H9 (cell line): ENCODE measurements around the gene ZMPSTE24. TPM values are rescaled to one million over a fixed set of nuclear protein-coding genes. Genes with fewer than 3 reads are reported as not detected.

Experiments
- DNase-seq: peaks from one replicate; pipeline ENCODE4 v3.0.0-alpha.2; 2017
- H2AFZ ChIP-seq: one replicate; pipeline ENCODE4 v1.6.1; 2013; ENCODE audit warnings: mild to moderate bottlenecking, low read length, control low read depth, moderate library complexity
- H2AK5ac ChIP-seq: 2 replicates; pipeline ENCODE4 v1.6.1; 2013; ENCODE audit warnings: low read length, control low read depth, mixed read lengths; ENCODE audit not compliant: insufficient read length
- H2BK120ac ChIP-seq: one replicate; pipeline ENCODE4 v1.6.1; 2013; ENCODE audit warnings: low read depth, mild to moderate bottlenecking, low read length, control low read depth, inconsistent platforms; ENCODE audit not compliant: poor library complexity, severe bottlenecking
- H2BK12ac ChIP-seq: 2 replicates; pipeline ENCODE4 v1.6.1; 2013; ENCODE audit warnings: low read length, control low read depth, mixed read lengths, low read depth; ENCODE audit not compliant: insufficient read length
- H2BK15ac ChIP-seq: 2 replicates; pipeline ENCODE4 v1.6.1; 2013; ENCODE audit warnings: low read depth, low read length, control low read depth
- H2BK20ac ChIP-seq: one replicate; pipeline ENCODE4 v1.6.1; 2013; ENCODE audit warnings: low read depth, mild to moderate bottlenecking, low read length, control low read depth, inconsistent platforms; ENCODE audit not compliant: poor library complexity, severe bottlenecking
- H2BK5ac ChIP-seq: 2 replicates; pipeline ENCODE4 v1.6.1; 2013; ENCODE audit warnings: low read length, control low read depth, mixed read lengths; ENCODE audit not compliant: insufficient read length
- H3K14ac ChIP-seq: 2 replicates; pipeline ENCODE4 v1.6.1; 2013; ENCODE audit warnings: low read length, control low read depth; ENCODE audit not compliant: insufficient read depth
- H3K18ac ChIP-seq: 2 replicates; pipeline ENCODE4 v1.6.1; 2013; ENCODE audit warnings: low read depth, mild to moderate bottlenecking, mixed read lengths, low read length, control low read depth; ENCODE audit not compliant: insufficient read length
- H3K23ac ChIP-seq: 2 replicates; pipeline ENCODE4 v1.6.1; 2013; ENCODE audit warnings: low read length, control low read depth, mixed read lengths, low read depth; ENCODE audit not compliant: insufficient read length
- H3K23me2 ChIP-seq: 2 replicates; pipeline ENCODE4 v1.6.1; 2013; ENCODE audit warnings: low read depth, mild to moderate bottlenecking, mixed read lengths, low read length, control low read depth; ENCODE audit not compliant: insufficient read length, poor library complexity, severe bottlenecking
- H3K27ac ChIP-seq: 2 replicates; pipeline ENCODE4 v1.5.1; 2013; ENCODE audit warnings: low read length, control low read depth, mixed read lengths, low read depth; ENCODE audit not compliant: insufficient read length
- H3K27me3 ChIP-seq: 2 replicates; pipeline ENCODE4 v1.6.1; 2013; ENCODE audit warnings: low read length, control low read depth, inconsistent platforms; ENCODE audit not compliant: insufficient read depth
- H3K4ac ChIP-seq: 2 replicates; pipeline ENCODE4 v1.6.1; 2013; ENCODE audit warnings: low read depth, mild to moderate bottlenecking, control low read depth, inconsistent platforms, low read length, moderate library complexity
- H3K4me1 ChIP-seq: 2 replicates; pipeline ENCODE4 v1.6.1; 2013; ENCODE audit warnings: low read length, control low read depth, inconsistent platforms; ENCODE audit not compliant: insufficient read depth
- H3K4me2 ChIP-seq: 2 replicates; pipeline ENCODE4 v1.6.1; 2013; ENCODE audit warnings: low read length, control low read depth, mixed read lengths; ENCODE audit not compliant: insufficient read length, insufficient read depth
- H3K56ac ChIP-seq: 2 replicates; pipeline ENCODE4 v1.6.1; 2013; ENCODE audit warnings: low read depth, mild to moderate bottlenecking, mixed read lengths, low read length, control low read depth; ENCODE audit not compliant: insufficient read length
- H3K79me1 ChIP-seq: 2 replicates; pipeline ENCODE4 v1.6.1; 2013; ENCODE audit warnings: low read depth, mild to moderate bottlenecking, moderate library complexity, low read length, control low read depth, inconsistent platforms; ENCODE audit not compliant: insufficient read depth, poor library complexity, severe bottlenecking
- H3K79me2 ChIP-seq: 2 replicates; pipeline ENCODE4 v1.6.1; 2013; ENCODE audit warnings: low read length, control low read depth, inconsistent platforms; ENCODE audit not compliant: insufficient read depth
- H3K9ac ChIP-seq: 2 replicates; pipeline ENCODE4 v1.6.1; 2013; ENCODE audit warnings: low read length, control low read depth, mixed read lengths; ENCODE audit not compliant: insufficient read length; ENCODE audit errors: extremely low read depth
- H3K9me3 ChIP-seq: one replicate; pipeline ENCODE4 v1.6.1; 2013; ENCODE audit warnings: low read depth, low read length, inconsistent platforms; ENCODE audit not compliant: control insufficient read depth
- H3T11ph ChIP-seq: one replicate; pipeline ENCODE4 v1.6.1; 2013; ENCODE audit warnings: mild to moderate bottlenecking, low read length, control low read depth, inconsistent platforms
- H4K20me1 ChIP-seq: one replicate; pipeline ENCODE4 v1.6.1; 2013; ENCODE audit not compliant: control insufficient read depth, insufficient read length, insufficient read depth
- H4K5ac ChIP-seq: 2 replicates; pipeline ENCODE4 v1.6.1; 2013; ENCODE audit warnings: low read depth, mild to moderate bottlenecking, mixed read lengths, low read length, control low read depth; ENCODE audit not compliant: insufficient read length
- H4K8ac ChIP-seq: replicated peaks from 2 replicates; pipeline ENCODE4 v1.6.1; 2013; ENCODE audit warnings: low read length, control low read depth, mixed read lengths, low read depth; ENCODE audit not compliant: insufficient read length
- H4K91ac ChIP-seq: 2 replicates; pipeline ENCODE4 v1.6.1; 2013; ENCODE audit warnings: low read depth, mild to moderate bottlenecking, moderate library complexity, mixed read lengths, low read length, control low read depth; ENCODE audit not compliant: insufficient read length
- H3K27ac Mint-ChIP-seq, 3 experiments: 2 replicates in 2 of 3; 3 replicates in 1 of 3; pipeline ENCODE4 v1.8.0; 2020 to 2021; ENCODE audit warnings: mixed read lengths in 3 of 3, mild to moderate bottlenecking in 1 of 3, moderate library complexity in 1 of 3
- H3K27me3 Mint-ChIP-seq: 2 replicates; pipeline ENCODE4 v1.8.0; 2021; ENCODE audit warnings: low read depth, mild to moderate bottlenecking, moderate library complexity, mixed read lengths
- H3K36me3 Mint-ChIP-seq, 3 experiments: 2 replicates in 2 of 3; 3 replicates in 1 of 3; pipeline ENCODE4 v1.8.0; 2020 to 2021; ENCODE audit warnings: low read depth in 3 of 3, mixed read lengths in 3 of 3; ENCODE audit not compliant: insufficient read depth in 1 of 3
- H3K4me1 Mint-ChIP-seq, 2 experiments: 2 replicates each; pipeline ENCODE4 v1.8.0; 2020; ENCODE audit warnings: mixed read lengths in 2 of 2
- H3K4me3 Mint-ChIP-seq, 2 experiments: 2 replicates in 1 of 2; 3 replicates in 1 of 2; pipeline ENCODE4 v1.8.0; 2020 to 2021; ENCODE audit warnings: mild to moderate bottlenecking in 2 of 2, mixed read lengths in 2 of 2, moderate library complexity in 1 of 2
- H3K9me3 Mint-ChIP-seq, 2 experiments: 2 replicates in 1 of 2; 3 replicates in 1 of 2; pipeline ENCODE4 v1.8.0; 2020; ENCODE audit warnings: mild to moderate bottlenecking in 2 of 2, mixed read lengths in 2 of 2, moderate library complexity in 1 of 2
- WGBS: extraction: QIAGEN DNeasy Blood & Tissue Kit; methylation state at CpG from one replicate; pipeline ENCODE4 v1.1.7; 2013; ENCODE audit warnings: missing lambda C conversion rate, low lambda C conversion rate, mixed read lengths; ENCODE audit not compliant: insufficient read length; ENCODE audit errors: extremely low coverage; 5-methylcytosine and 5-hydroxymethylcytosine counted together
- total RNA-seq: library from RNA; stranded (reverse); gene quantifications from 2 replicates; pipeline ENCODE4 v1.2.1, GENCODE V29; 2021
- TF ChIP-seq, protein P1 (sequence below): fragments of 200-600 bp; sonication (generic); conservative IDR thresholded peaks from 3 replicates; pipeline ENCODE4 v1.8.0; 2021; ENCODE audit warnings: antibody characterized with exemption, mild to moderate bottlenecking

Gene ZMPSTE24
- total RNA-seq, 1 experiment from 2014 or later: 47.6 TPM

DNA sequence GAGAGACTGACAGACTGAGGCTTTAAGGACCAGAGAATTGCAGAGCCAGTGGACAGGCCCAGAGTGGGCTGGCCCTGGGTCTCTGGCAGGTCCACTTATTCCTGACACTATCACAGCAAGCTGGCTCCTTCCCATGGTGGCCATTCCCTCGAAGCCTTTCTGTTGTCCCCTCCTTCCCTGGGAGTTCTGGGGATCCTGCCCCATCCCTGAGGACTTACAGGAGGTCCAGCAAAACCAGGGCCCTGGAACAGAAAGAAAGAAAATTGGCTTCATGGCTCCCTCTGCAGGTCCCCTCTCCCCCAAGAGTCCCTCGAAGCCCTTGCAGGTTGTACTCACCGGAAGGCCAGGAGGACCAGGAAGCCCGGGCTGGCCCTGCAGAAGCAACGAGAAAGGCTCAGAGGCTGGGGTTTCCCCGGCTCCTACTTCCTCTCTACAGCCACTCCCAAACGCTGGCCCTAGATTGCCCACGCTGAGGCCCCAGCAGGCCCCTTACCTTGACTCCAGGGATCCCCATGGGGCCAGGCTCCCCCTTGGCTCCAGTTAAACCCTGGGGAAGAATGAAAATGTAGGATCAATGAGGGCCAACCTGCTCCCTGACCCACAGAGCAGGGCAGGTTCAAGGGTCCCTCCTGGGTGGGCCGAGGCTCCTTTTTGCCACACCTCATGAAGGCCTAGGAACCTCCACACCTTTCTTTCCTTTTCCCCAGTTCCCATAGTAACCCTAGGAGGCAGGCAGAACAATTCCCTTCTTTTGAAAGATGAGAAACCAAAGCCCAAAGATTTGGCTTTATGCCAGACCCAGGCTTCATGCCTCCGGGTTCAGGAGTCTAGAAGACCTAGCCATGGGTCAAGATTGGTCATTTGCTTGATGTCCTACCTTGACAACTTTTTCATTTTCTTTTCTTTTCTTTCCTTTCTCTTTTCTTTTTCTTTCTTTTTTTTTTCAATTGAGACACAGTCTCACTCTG lies 54.5 kb downstream of the ZMPSTE24 start:
- no peak overlapping the region for H4K5ac ChIP-seq
- no peak overlapping the region for H2BK15ac ChIP-seq

More for the DNA sequence above, 54.5 kb downstream of the ZMPSTE24 start:
- H2BK20ac ChIP-seq: no peak overlapping the region
- H3K9me3 ChIP-seq: no peaks in the 10 kb centered on the region
- H2AK5ac ChIP-seq: no peak overlapping the region
- no peak overlapping the region for H3K9ac ChIP-seq
- peaks cover 4% of the 10 kb centered on the region; the same call in 1 of the 2 replicates for H3K4me1 ChIP-seq
- WGBS: no CpG with 5 or more reads among the region's 10 CpGs
- H3K27ac ChIP-seq: no peak overlapping the region
- Mint-ChIP-seq H3K36me3 (peaks cover 0 to 2% (median 0%) of the 10 kb centered on the region in 3 experiments; a peak in 1 of 7 replicates), H3K27ac (0 out of 7 replicates have a peak overlapping the region, but pooled peaks of 1 of the 3 experiments have one; percentile 35), H3K4me3 (no peak overlapping the region), H3K4me1 (peaks cover 15 to 24% of the 10 kb centered on the region in 2 experiments), H3K27me3 (peaks cover 55% of the 10 kb centered on the region), H3K9me3 (no peaks in the 10 kb centered on the region)
- no peak overlapping the region for H3K4ac ChIP-seq
- no peak overlapping the region for H4K8ac ChIP-seq
- no peak overlapping the region for H3K4me2 ChIP-seq
- H2BK120ac ChIP-seq: no peak overlapping the region
- DNase-seq: no peak
- peaks cover 25% of the 10 kb centered on the region; the same call in 1 of the 2 replicates for H3K27me3 ChIP-seq
- H3K56ac ChIP-seq: no peak overlapping the region
- no peak overlapping the region for H3K23ac ChIP-seq
- no peak overlapping the region for H2AFZ ChIP-seq
- H4K91ac ChIP-seq: no peak overlapping the region
- H2BK12ac ChIP-seq: no peak overlapping the region
- H3K18ac ChIP-seq: no peak overlapping the region
- peaks cover 15% of the 10 kb centered on the region for H3K23me2 ChIP-seq
- no peaks in the 10 kb centered on the region for H4K20me1 ChIP-seq
- no peak overlapping the region for H3T11ph ChIP-seq
- no peak overlapping the region for H2BK5ac ChIP-seq
- H3K79me1 ChIP-seq: no peaks in the 10 kb centered on the region
- no peak overlapping the region for H3K14ac ChIP-seq
- TF ChIP-seq, protein P1, sequence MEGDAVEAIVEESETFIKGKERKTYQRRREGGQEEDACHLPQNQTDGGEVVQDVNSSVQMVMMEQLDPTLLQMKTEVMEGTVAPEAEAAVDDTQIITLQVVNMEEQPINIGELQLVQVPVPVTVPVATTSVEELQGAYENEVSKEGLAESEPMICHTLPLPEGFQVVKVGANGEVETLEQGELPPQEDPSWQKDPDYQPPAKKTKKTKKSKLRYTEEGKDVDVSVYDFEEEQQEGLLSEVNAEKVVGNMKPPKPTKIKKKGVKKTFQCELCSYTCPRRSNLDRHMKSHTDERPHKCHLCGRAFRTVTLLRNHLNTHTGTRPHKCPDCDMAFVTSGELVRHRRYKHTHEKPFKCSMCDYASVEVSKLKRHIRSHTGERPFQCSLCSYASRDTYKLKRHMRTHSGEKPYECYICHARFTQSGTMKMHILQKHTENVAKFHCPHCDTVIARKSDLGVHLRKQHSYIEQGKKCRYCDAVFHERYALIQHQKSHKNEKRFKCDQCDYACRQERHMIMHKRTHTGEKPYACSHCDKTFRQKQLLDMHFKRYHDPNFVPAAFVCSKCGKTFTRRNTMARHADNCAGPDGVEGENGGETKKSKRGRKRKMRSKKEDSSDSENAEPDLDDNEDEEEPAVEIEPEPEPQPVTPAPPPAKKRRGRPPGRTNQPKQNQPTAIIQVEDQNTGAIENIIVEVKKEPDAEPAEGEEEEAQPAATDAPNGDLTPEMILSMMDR: no peak
- H3K79me2 ChIP-seq: no peaks in the 10 kb centered on the region
